ENCODE results near the gene IRX4. TPM values are rescaled to one million over a fixed set of nuclear protein-coding genes. Genes with fewer than 3 reads are reported as not detected.

IRX4 gene
- total and polyA plus RNA-seq, 2 experiments from 2014 or later, result not detected

GRCh38 chr5:1836176-1836890, 46.4 kb downstream of the IRX4 start:
- Histone ChIP-seq H3K4me3 (no peak overlapping the region), H4K20me1 (ENCODE audit: insufficient read depth) (no peaks in the 10 kb centered on the region), H3K9me3 (ENCODE audit: low read depth) (no peaks in the 10 kb centered on the region), H3K27me3 (replicated peaks; ENCODE audit: insufficient read depth) (peaks cover 46% of the 10 kb centered on the region), H3K9me2 (ENCODE audit: insufficient read depth) (no peaks in the 10 kb centered on the region), H3K4me2 (ENCODE audit: unreplicated experiment) (no peak overlapping the region), H3K36me3 (ENCODE audit: low read depth) (no peaks in the 10 kb centered on the region), H3K4me1 (ENCODE audit: insufficient read depth) (no peaks in the 10 kb centered on the region), H2AFZ (no peak overlapping the region), H3K9ac (no peak overlapping the region), H3F3A (ENCODE audit: insufficient read depth) (no peaks in the 10 kb centered on the region), H3K27ac (no peak overlapping the region), H3K79me2 (ENCODE audit: insufficient read depth) (no peaks in the 10 kb centered on the region)
- in situ Hi-C loops (cut with MboI), result no loop called here
- no peak for DNase-seq
- TF ChIP-seq EZH2 (IDR thresholded peaks at IDR 0.05; ENCODE audit: insufficient read depth, poor library complexity, severe bottlenecking) (no peak), EZH2phosphoT487 (IDR thresholded peaks at IDR 0.05; ENCODE audit: insufficient read depth, low read depth) (no peak)
- WGBS, 2 experiments (ENCODE audit: low coverage in 1 of 2, low lambda C conversion rate in 2 of 2, missing lambda C conversion rate in 2 of 2), result 53 to 60% methylated on average over 19 to 23 of the region's 23 CpGs

DNA sequence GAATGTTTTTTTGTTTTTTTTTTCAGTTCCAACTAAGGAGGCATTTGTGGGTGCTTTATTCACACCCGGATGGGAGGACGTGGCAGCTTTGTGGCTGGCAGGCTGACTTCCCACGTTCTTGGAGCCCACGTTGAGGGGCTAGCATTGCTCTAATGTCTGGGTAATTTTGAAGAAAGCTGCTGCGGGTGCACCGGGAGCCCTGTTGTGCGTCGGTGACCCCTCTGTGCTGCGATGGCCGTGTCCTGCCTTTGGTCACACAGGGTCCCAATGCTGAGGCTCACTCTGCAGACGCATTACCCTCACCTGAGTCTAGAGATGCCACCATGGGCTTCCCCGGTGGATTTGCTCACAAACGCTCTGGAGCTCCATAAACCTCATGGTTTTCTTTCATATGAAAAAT, 47.3 kb downstream of the IRX4 start:
- H3K9me2 ChIP-seq (ENCODE audit: insufficient read depth), result no peaks in the 10 kb centered on the region
- no peak overlapping the region for H2AFZ ChIP-seq
- no peak overlapping the region for H3K9ac ChIP-seq
- no peaks in the 10 kb centered on the region for H3F3A ChIP-seq (ENCODE audit: insufficient read depth)
- no peak for DNase-seq
- H3K27me3 ChIP-seq (replicated peaks; ENCODE audit: insufficient read depth), result peaks cover 46% of the 10 kb centered on the region
- H3K79me2 ChIP-seq (ENCODE audit: insufficient read depth), result no peaks in the 10 kb centered on the region
- H3K27ac ChIP-seq, result no peak overlapping the region
- 61 to 64% methylated on average over 13 of the region's 13 CpGs for WGBS, 2 experiments (ENCODE audit: low coverage in 1 of 2, low lambda C conversion rate in 2 of 2, missing lambda C conversion rate in 2 of 2)
- TF ChIP-seq EZH2phosphoT487 (IDR thresholded peaks at IDR 0.05; ENCODE audit: insufficient read depth, low read depth) (no peak), EZH2 (IDR thresholded peaks at IDR 0.05; ENCODE audit: insufficient read depth, poor library complexity, severe bottlenecking) (no peak)
- in situ Hi-C loops (cut with MboI), result no loop called here
- no peaks in the 10 kb centered on the region for H3K36me3 ChIP-seq (ENCODE audit: low read depth)
- H3K4me1 ChIP-seq (ENCODE audit: insufficient read depth), result no peaks in the 10 kb centered on the region
- H3K4me2 ChIP-seq (ENCODE audit: unreplicated experiment), result no peak overlapping the region
- no peak overlapping the region for H3K4me3 ChIP-seq
- H3K9me3 ChIP-seq (ENCODE audit: low read depth), result no peaks in the 10 kb centered on the region
- no peaks in the 10 kb centered on the region for H4K20me1 ChIP-seq (ENCODE audit: insufficient read depth)

GRCh38 chr5:1834721-1835429, 47.9 kb downstream of the IRX4 start:
- no peak overlapping the region for H3K4me2 ChIP-seq (ENCODE audit: unreplicated experiment)
- TF ChIP-seq EZH2 (IDR thresholded peaks at IDR 0.05; ENCODE audit: insufficient read depth, poor library complexity, severe bottlenecking) (no peak), EZH2phosphoT487 (IDR thresholded peaks at IDR 0.05; ENCODE audit: insufficient read depth, low read depth) (no peak)
- peaks cover 41% of the 10 kb centered on the region for H3K27me3 ChIP-seq (replicated peaks; ENCODE audit: insufficient read depth)
- H3K4me3 ChIP-seq, result no peak overlapping the region
- DNase-seq, result no peak
- H4K20me1 ChIP-seq (ENCODE audit: insufficient read depth), result no peaks in the 10 kb centered on the region
- no peaks in the 10 kb centered on the region for H3K79me2 ChIP-seq (ENCODE audit: insufficient read depth)
- H3K9me3 ChIP-seq (ENCODE audit: low read depth), result no peaks in the 10 kb centered on the region
- no peak overlapping the region for H3K27ac ChIP-seq
- 60 to 64% methylated on average over 21 of the region's 21 CpGs for WGBS, 2 experiments (ENCODE audit: low coverage in 1 of 2, low lambda C conversion rate in 2 of 2, missing lambda C conversion rate in 2 of 2)
- H3K9ac ChIP-seq, result no peak overlapping the region
- H3F3A ChIP-seq (ENCODE audit: insufficient read depth), result no peaks in the 10 kb centered on the region
- in situ Hi-C loops (cut with MboI), result no loop called here
- no peaks in the 10 kb centered on the region for H3K36me3 ChIP-seq (ENCODE audit: low read depth)
- H2AFZ ChIP-seq, result no peak overlapping the region
- H3K4me1 ChIP-seq (ENCODE audit: insufficient read depth), result no peaks in the 10 kb centered on the region
- H3K9me2 ChIP-seq (ENCODE audit: insufficient read depth), result no peaks in the 10 kb centered on the region

DNA sequence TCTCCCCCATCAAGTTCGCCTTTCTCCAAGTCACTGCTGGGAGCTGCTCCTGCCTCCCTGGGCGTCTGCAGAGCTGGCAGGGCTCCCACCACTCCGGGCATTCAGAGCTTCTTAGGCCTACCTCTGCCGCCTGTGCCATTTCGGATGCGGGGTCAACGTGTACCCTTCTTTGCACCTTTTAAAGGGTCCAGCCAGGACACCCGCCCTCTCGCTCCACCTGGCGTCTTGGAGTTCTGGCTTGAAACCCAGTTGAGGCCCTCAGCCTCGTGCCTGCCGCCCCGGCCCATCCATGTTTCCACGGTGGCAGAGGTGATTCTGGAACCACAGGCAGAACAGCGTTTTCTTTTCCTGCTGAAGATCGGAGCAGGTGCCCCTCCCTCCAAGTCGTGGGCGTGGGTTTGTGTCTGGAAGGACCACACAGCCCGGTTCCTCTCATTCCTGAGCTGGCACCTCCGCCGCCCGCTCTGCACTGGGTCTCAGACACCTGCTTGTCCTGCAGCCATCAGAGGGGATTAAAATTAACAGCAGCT, 48.6 kb downstream of the IRX4 start:
- Histone ChIP-seq H3K9me2 (ENCODE audit: insufficient read depth) (no peaks in the 10 kb centered on the region), H3K9me3 (ENCODE audit: low read depth) (no peaks in the 10 kb centered on the region), H3K4me2 (ENCODE audit: unreplicated experiment) (no peak overlapping the region), H2AFZ (no peak overlapping the region), H3K36me3 (ENCODE audit: low read depth) (no peaks in the 10 kb centered on the region), H3K79me2 (ENCODE audit: insufficient read depth) (no peaks in the 10 kb centered on the region), H3K4me3 (no peak overlapping the region), H3K9ac (no peak overlapping the region), H3K27me3 (replicated peaks; ENCODE audit: insufficient read depth) (peaks cover 33% of the 10 kb centered on the region), H3F3A (ENCODE audit: insufficient read depth) (no peaks in the 10 kb centered on the region), H3K4me1 (ENCODE audit: insufficient read depth) (no peaks in the 10 kb centered on the region), H3K27ac (no peak overlapping the region), H4K20me1 (ENCODE audit: insufficient read depth) (no peaks in the 10 kb centered on the region)
- in situ Hi-C loops (cut with MboI), result no loop called here
- no peak for DNase-seq
- WGBS, 2 experiments (ENCODE audit: low coverage in 1 of 2, low lambda C conversion rate in 2 of 2, missing lambda C conversion rate in 2 of 2), result 64 to 65% methylated on average over 22 of the region's 22 CpGs
- TF ChIP-seq EZH2 (IDR thresholded peaks at IDR 0.05; ENCODE audit: insufficient read depth, poor library complexity, severe bottlenecking) (no peak), EZH2phosphoT487 (IDR thresholded peaks at IDR 0.05; ENCODE audit: insufficient read depth, low read depth) (no peak)

Measured in GM23248 (cell line).